SU-DHL-6 (cell line): ENCODE data around the gene PDE9A.

ENCODE experiments used
- CTCF ChIP-seq: fragments of 200-600 bp; sonication (generic); IDR thresholded peaks from one replicate; pipeline ENCODE4 v1.5.1; 2017; ENCODE audit warnings: antibody characterized with exemption, mild to moderate bottlenecking, low read length, moderate library complexity; ENCODE audit not compliant: insufficient read depth, poor library complexity, severe bottlenecking
- EZH2phosphoT487 ChIP-seq: fragments of 200-600 bp; sonication (generic), shearing (Covaris generic); conservative IDR thresholded peaks from 2 replicates; pipeline ENCODE4 v1.6.1; 2018; ENCODE audit warnings: mild to moderate bottlenecking, antibody characterized with exemption, low read length, moderate library complexity, mixed read lengths

- TF ChIP-seq CTCF (no peak), EZH2phosphoT487 (no peak)
These were observed 132.4 kb downstream of the PDE9A start for GRCh38 chr21:42785666-42786427.
